ENCODE data around the gene KIAA1586.
"Not testable (repeated sequence)": the region's sequence is repeated elsewhere in the genome, so short reads cannot be mapped to it uniquely, and the experiment has no call there.

KIAA1586 gene

GRCh38 chr6:57033228-57033627 lies 13.3 kb upstream of the KIAA1586 start:
- CTCF ChIA-PET: no interaction called here
- no peak for DNase-seq (ENCODE audit: extremely low spot score)
- TF ChIP-seq BHLHE40 (IDR thresholded peaks at IDR 0.05; ENCODE audit: borderline replicate concordance): no peak
- TF ChIP-seq TARDBP (IDR thresholded peaks at IDR 0.05): no peak
- TF ChIP-seq FOXA1 (IDR thresholded peaks at IDR 0.05): no peak
- TF ChIP-seq NFRKB (IDR thresholded peaks at IDR 0.05): no peak
- TF ChIP-seq SP1 (IDR thresholded peaks at IDR 0.05): no peak
- no peak for TF ChIP-seq HDGF (IDR thresholded peaks at IDR 0.05; ENCODE audit: borderline replicate concordance)
- no peak for TF ChIP-seq SUZ12 (IDR thresholded peaks at IDR 0.05)
- TF ChIP-seq LEF1 (IDR thresholded peaks at IDR 0.05; ENCODE audit: borderline replicate concordance): no peak
- POLR2A ChIA-PET: no interaction called here

- CTCF ChIA-PET: no interaction called here
- TF ChIP-seq SP1 (IDR thresholded peaks at IDR 0.05): no peak
- TF ChIP-seq SUZ12 (IDR thresholded peaks at IDR 0.05): no peak
- TF ChIP-seq FOXM1 (IDR thresholded peaks at IDR 0.05; ENCODE audit: borderline replicate concordance): no peak
- no peak for TF ChIP-seq FOXK2 (IDR thresholded peaks at IDR 0.05)
- TF ChIP-seq TARDBP (IDR thresholded peaks at IDR 0.05): no peak
- no peak for TF ChIP-seq ARNT (IDR thresholded peaks at IDR 0.05)
- no peak for DNase-seq (ENCODE audit: extremely low spot score)
- POLR2A ChIA-PET: no interaction called here
Observed at GRCh38 chr6:57035549-57035948, 10.9 kb upstream of the KIAA1586 start.

DNA sequence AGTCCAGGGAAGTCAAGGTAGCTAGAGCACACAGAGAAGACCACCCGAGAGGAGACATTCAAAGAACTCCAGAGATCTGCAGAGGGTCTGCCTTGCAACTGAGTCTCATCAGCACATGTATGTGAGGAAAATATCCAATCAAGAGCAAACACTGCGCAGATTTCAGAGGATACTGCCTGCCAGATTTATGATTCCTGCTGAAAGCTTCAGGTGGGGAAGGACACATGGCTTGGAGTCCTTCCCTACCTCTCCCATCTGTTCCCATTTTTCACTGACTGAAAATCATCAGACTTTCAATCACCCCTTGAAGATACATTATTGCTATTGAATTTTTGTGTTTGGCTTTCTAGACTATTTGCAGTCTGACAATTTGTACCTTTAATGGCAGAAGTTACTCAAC lies 7.6 kb upstream of the KIAA1586 start:
- DNase-seq (ENCODE audit: extremely low spot score): no peak
- CTCF ChIA-PET: no interaction called here
- TF ChIP-seq SUZ12 (IDR thresholded peaks at IDR 0.05) (no peak), BHLHE40 (IDR thresholded peaks at IDR 0.05; ENCODE audit: borderline replicate concordance) (no peak), L3MBTL2 (conservative IDR thresholded peaks at IDR 0.05) (no peak), LEF1 (IDR thresholded peaks at IDR 0.05; ENCODE audit: borderline replicate concordance) (no peak), ELF4 (IDR thresholded peaks at IDR 0.05) (no peak), FOXA1 (IDR thresholded peaks at IDR 0.05) (no peak), CTBP1 (IDR thresholded peaks at IDR 0.05; ENCODE audit: borderline replicate concordance) (no peak), TARDBP (IDR thresholded peaks at IDR 0.05) (no peak), FOXK2 (IDR thresholded peaks at IDR 0.05) (no peak), ARNT (IDR thresholded peaks at IDR 0.05) (no peak), NFRKB (IDR thresholded peaks at IDR 0.05) (no peak)
- TF ChIP-seq, protein P1, sequence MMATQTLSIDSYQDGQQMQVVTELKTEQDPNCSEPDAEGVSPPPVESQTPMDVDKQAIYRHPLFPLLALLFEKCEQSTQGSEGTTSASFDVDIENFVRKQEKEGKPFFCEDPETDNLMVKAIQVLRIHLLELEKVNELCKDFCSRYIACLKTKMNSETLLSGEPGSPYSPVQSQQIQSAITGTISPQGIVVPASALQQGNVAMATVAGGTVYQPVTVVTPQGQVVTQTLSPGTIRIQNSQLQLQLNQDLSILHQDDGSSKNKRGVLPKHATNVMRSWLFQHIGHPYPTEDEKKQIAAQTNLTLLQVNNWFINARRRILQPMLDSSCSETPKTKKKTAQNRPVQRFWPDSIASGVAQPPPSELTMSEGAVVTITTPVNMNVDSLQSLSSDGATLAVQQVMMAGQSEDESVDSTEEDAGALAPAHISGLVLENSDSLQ (IDR thresholded peaks at IDR 0.05): no peak
- POLR2A ChIA-PET: no interaction called here

DNA sequence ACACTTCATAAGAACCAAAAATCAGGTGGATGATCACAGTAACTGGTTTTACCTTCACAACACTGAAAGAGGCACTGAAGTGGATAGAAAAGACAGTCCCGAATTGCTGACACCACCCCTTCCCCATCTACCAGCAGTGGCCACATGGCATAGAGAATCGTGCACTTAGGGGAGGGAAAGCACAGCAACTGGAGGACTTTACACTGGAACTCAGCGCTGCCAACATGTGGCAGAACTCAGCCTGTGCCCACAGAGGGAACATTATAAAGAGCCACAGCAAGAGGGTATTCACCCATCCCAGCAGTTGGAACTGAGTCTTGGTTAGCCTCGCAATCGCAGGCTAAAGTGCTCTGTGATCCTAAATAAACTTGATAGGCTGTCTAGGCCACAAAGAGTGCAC lies 6.5 kb upstream of the KIAA1586 start:
- POLR2A ChIA-PET: no interaction called here
- DNase-seq (ENCODE audit: extremely low spot score): no peak
- TF ChIP-seq ZNF384 (IDR thresholded peaks at IDR 0.05) (no peak), ELF4 (IDR thresholded peaks at IDR 0.05) (no peak), ARNT (IDR thresholded peaks at IDR 0.05) (no peak), LEF1 (IDR thresholded peaks at IDR 0.05; ENCODE audit: borderline replicate concordance) (no peak), BHLHE40 (IDR thresholded peaks at IDR 0.05; ENCODE audit: borderline replicate concordance) (no peak), FOXK2 (IDR thresholded peaks at IDR 0.05) (no peak), TARDBP (IDR thresholded peaks at IDR 0.05) (no peak), SP1 (IDR thresholded peaks at IDR 0.05) (no peak), SUZ12 (IDR thresholded peaks at IDR 0.05) (no peak), FOXA1 (IDR thresholded peaks at IDR 0.05) (no peak)
- CTCF ChIA-PET: no interaction called here

- DNase-seq (ENCODE audit: extremely low spot score); CTCF ChIA-PET; POLR2A ChIA-PET: not testable (repeated sequence)
Observed at GRCh38 chr6:57044061-57044460, 2.4 kb upstream of the KIAA1586 start.

- POLR2A ChIA-PET: no interaction called here
- CTCF ChIA-PET: no interaction called here
- no peak for TF ChIP-seq SP1 (IDR thresholded peaks at IDR 0.05)
- DNase-seq (ENCODE audit: extremely low spot score): no peak
Observed at GRCh38 chr6:57044568-57044967, 1.9 kb upstream of the KIAA1586 start.

- POLR2A ChIA-PET: interaction anchor here (1.4 kb wide), 1 partner anchor 140 kb away, joined by 3 read pairs; no protein-coding TSS in a partner anchor
- DNase-seq (ENCODE audit: extremely low spot score); CTCF ChIA-PET: not testable (repeated sequence)
Observed at GRCh38 chr6:57047257-57047585, 728 bp downstream of the KIAA1586 start.

GRCh38 chr6:57047859-57048258 lies 1.4 kb downstream of the KIAA1586 start:
- DNase-seq (ENCODE audit: extremely low spot score); POLR2A ChIA-PET; CTCF ChIA-PET: not testable (repeated sequence)

DNA sequence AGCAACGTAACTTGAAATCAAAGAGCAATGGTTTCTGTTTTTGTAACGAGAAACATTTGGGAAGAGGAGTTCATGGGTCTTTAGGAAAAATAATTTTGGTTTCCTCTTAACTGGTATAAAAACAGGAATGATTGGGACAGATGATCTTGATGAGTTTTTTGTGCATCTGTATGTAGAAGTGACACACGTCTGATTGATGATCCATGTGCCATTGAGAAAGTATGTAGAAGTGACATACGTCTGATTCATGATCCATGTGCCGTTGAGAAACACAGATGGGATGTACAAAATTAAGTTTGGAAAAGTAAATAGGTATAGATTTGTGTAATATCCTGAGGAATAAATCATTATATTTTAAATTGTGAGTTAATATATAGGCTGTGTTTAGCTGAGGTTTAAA lies 2.1 kb downstream of the KIAA1586 start:
- no peak for DNase-seq (ENCODE audit: extremely low spot score)
- TF ChIP-seq ARNT (IDR thresholded peaks at IDR 0.05) (no peak), NFRKB (IDR thresholded peaks at IDR 0.05) (no peak)
- TF ChIP-seq, protein P1 (IDR thresholded peaks at IDR 0.05): peak; percentile 72
- ChIA-PET CTCF (no interaction called here), POLR2A (no interaction called here)
